DND-41 (cell line): ENCODE results near the gene DENND11.

Experiments
- ATAC-seq: fragments of 200-7000 bp; cut with Tn5 transposase; 3 replicates; pipeline ENCODE4 v1.9.1; 2021; ENCODE audit warnings: low read depth; ENCODE audit not compliant: insufficient read depth
- DNase-seq: peaks from one replicate; pipeline ENCODE4 v3.0.0-alpha.2; 2020
- H2AFZ ChIP-seq: 2 replicates; pipeline ENCODE4 v1.6.0; 2012; ENCODE audit warnings: low read depth, low read length
- H3K27ac ChIP-seq: 2 replicates; pipeline ENCODE4 v1.5.1; 2012; ENCODE audit warnings: low read length, inconsistent platforms
- H3K27me3 ChIP-seq: fragments of 200-600 bp; sonication (generic); 2 replicates; pipeline ENCODE4 v1.6.0; 2012; ENCODE audit warnings: low read length, mild to moderate bottlenecking, inconsistent platforms; ENCODE audit not compliant: insufficient read depth, poor library complexity
- H3K36me3 ChIP-seq: 2 replicates; pipeline ENCODE4 v1.5.1; 2012; ENCODE audit warnings: low read length, inconsistent platforms; ENCODE audit not compliant: insufficient read depth
- H3K4me1 ChIP-seq: 2 replicates; pipeline ENCODE4 v1.5.1; 2012; ENCODE audit warnings: mild to moderate bottlenecking, low read length; ENCODE audit not compliant: insufficient read depth
- H3K4me2 ChIP-seq: 2 replicates; pipeline ENCODE4 v1.6.0; 2012; ENCODE audit warnings: mild to moderate bottlenecking, moderate library complexity, low read length, inconsistent platforms; ENCODE audit not compliant: insufficient read depth
- H3K4me3 ChIP-seq, 2 experiments: fragments of 200-600 bp in 1 of 2; shearing (Covaris generic) in 1 of 2; 2 replicates each; pipeline ENCODE4 v1.5.1; 2012 to 2016; ENCODE audit warnings: inconsistent platforms in 2 of 2, low read length in 2 of 2, mild to moderate bottlenecking in 2 of 2, low read depth in 1 of 2, moderate library complexity in 1 of 2
- H3K79me2 ChIP-seq: 2 replicates; pipeline ENCODE4 v1.6.0; 2012; ENCODE audit warnings: low read length, inconsistent platforms; ENCODE audit not compliant: insufficient read depth
- H3K9ac ChIP-seq: 2 replicates; pipeline ENCODE4 v1.6.0; 2012; ENCODE audit warnings: low read depth, mild to moderate bottlenecking, inconsistent platforms, low read length, moderate library complexity
- H3K9me3 ChIP-seq: 2 replicates; pipeline ENCODE4 v1.5.1; 2012; ENCODE audit warnings: low read length, moderate library complexity, mild to moderate bottlenecking, inconsistent platforms; ENCODE audit not compliant: insufficient read depth, severe bottlenecking
- H4K20me1 ChIP-seq: 2 replicates; pipeline ENCODE4 v1.6.0; 2012; ENCODE audit warnings: low read length; ENCODE audit not compliant: insufficient read depth
- EZH2 ChIP-seq: IDR thresholded peaks from 3 replicates; pipeline ENCODE4 v1.6.1; 2012; ENCODE audit warnings: borderline replicate concordance, low read depth, mild to moderate bottlenecking, moderate library complexity, low read length, inconsistent platforms; ENCODE audit not compliant: severe bottlenecking
- TF ChIP-seq, protein P1 (sequence below): IDR thresholded peaks from 2 replicates; pipeline ENCODE4 v1.5.1; 2012; ENCODE audit warnings: borderline replicate concordance, low read length, moderate library complexity, mild to moderate bottlenecking; ENCODE audit not compliant: poor library complexity, severe bottlenecking; ENCODE audit errors: extremely low read depth

DENND11 gene

DNA sequence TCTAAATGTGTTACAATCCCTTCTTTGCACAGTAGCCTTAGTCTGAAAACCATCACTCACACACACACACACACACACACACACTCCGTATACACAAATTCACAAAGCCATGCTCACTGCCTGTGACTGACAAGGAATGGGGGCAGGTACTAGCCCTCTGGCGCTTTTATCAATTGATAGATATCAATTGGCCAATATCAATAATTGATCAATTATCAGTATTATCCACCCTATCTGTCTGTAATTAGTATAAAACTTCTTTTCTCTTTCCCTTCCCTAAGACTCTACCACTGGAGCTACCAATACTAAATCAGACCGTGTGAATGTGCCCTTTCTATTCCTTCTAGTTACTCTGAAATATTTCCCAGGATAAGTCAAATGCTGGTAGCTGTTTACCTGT lies 2.1 kb downstream of the DENND11 start:
- peaks cover 22% of the 10 kb centered on the region for H3K79me2 ChIP-seq
- no peak overlapping the region; the same call in 1 of the 2 replicates for H3K4me2 ChIP-seq
- H4K20me1 ChIP-seq, result peaks cover 36% of the 10 kb centered on the region
- H2AFZ ChIP-seq, result no peak overlapping the region
- DNase-seq (no peak), ATAC-seq (no peak)
- H3K27ac ChIP-seq, result no peak overlapping the region
- TF ChIP-seq, protein P1, sequence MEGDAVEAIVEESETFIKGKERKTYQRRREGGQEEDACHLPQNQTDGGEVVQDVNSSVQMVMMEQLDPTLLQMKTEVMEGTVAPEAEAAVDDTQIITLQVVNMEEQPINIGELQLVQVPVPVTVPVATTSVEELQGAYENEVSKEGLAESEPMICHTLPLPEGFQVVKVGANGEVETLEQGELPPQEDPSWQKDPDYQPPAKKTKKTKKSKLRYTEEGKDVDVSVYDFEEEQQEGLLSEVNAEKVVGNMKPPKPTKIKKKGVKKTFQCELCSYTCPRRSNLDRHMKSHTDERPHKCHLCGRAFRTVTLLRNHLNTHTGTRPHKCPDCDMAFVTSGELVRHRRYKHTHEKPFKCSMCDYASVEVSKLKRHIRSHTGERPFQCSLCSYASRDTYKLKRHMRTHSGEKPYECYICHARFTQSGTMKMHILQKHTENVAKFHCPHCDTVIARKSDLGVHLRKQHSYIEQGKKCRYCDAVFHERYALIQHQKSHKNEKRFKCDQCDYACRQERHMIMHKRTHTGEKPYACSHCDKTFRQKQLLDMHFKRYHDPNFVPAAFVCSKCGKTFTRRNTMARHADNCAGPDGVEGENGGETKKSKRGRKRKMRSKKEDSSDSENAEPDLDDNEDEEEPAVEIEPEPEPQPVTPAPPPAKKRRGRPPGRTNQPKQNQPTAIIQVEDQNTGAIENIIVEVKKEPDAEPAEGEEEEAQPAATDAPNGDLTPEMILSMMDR, result no peak
- TF ChIP-seq EZH2, result no peak
- peaks cover 23% of the 10 kb centered on the region for H3K4me1 ChIP-seq
- no peaks in the 10 kb centered on the region for H3K36me3 ChIP-seq
- peaks cover 8% of the 10 kb centered on the region for H3K27me3 ChIP-seq
- no peaks in the 10 kb centered on the region for H3K9me3 ChIP-seq
- H3K4me3 ChIP-seq, result no peak overlapping the region
- no peak overlapping the region for H3K9ac ChIP-seq

DNA sequence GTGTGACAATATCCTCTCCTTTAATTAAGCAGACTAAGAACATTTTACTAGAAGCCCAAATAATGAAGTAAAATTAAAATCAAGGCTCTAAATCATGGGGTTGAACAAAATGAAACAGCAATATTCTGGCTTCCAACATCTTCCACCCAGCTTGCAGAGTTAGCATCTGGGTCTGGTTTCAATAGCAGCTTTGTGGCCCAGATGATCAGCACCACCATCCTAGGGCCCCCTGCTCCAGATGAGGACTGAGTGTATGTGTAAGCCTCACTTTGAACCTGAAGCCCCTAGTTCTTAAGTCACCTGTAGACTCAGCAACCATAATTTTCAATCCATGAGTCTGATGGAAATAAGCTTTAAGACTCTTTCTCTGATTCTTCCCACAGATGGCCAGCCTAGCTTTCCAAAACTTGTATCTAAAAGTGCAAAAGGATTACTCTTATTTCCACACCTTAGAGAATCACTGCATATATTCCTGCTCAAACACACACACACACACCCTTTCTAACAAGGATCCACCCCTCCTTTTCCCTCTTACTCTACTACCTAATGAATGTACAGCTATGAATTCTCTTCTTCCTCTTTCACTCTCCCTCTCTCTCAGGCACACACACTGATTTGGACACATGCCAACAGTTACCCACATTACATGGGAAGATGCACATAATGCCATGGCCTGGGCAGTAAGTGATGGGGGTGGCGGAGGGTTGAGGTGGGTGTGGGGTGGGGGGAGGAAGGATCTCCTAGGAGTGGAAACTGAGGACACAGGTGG lies 3.5 kb downstream of the DENND11 start:
- Histone ChIP-seq H3K27me3 (peaks cover 6% of the 10 kb centered on the region), H3K27ac (no peak overlapping the region), H2AFZ (no peak overlapping the region), H3K4me1 (peaks cover 23% of the 10 kb centered on the region), H3K9ac (no peak overlapping the region), H3K9me3 (no peaks in the 10 kb centered on the region), H3K4me3 (no peak overlapping the region), H3K79me2 (peaks cover 27% of the 10 kb centered on the region), H3K4me2 (no peak overlapping the region), H3K36me3 (no peaks in the 10 kb centered on the region), H4K20me1 (peaks cover 42% of the 10 kb centered on the region)
- TF ChIP-seq, protein P1, result no peak
- no peak for TF ChIP-seq EZH2
- DNase-seq (no peak), ATAC-seq (no peak)

DNA sequence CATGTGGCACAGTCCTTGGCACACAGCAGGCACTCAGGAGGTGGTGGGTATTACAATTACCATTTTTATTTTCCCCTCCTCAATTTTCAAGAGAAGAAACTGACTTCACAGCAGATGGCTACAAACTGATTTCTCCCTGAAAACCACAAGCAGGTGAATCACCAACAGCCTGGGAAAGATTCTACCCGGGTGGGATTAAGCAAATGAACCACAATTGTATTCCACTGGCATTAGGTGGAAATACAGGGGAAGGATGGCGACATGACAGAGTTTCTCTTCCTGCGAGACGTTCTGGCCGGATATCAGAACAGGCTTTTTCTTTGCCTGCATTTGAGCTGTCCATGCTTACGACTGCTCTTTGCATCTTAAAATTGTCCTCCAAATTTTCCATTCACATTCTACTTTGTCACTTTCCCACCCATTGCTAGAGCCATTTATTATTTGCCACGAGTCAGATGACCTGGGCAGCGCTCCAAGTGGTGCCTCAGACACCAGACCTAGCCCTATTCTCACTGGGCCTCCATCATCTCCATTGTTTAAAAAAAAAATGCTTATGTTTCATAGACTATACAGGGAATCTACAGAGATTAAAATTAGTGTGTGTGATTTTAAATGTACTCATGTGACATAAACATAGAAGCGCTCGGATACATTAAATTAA lies 4.6 kb downstream of the DENND11 start:
- no peaks in the 10 kb centered on the region for H3K36me3 ChIP-seq
- no peak overlapping the region for H3K4me2 ChIP-seq
- H3K9me3 ChIP-seq, result no peaks in the 10 kb centered on the region
- H3K27me3 ChIP-seq, result no peaks in the 10 kb centered on the region
- H4K20me1 ChIP-seq, result peaks cover 45% of the 10 kb centered on the region
- H3K4me1 ChIP-seq, result peaks cover 20% of the 10 kb centered on the region
- ATAC-seq, result no peak
- H3K9ac ChIP-seq, result no peak overlapping the region
- TF ChIP-seq EZH2, result no peak
- TF ChIP-seq, protein P1, result no peak
- DNase-seq, result no peak
- H3K27ac ChIP-seq, result no peak overlapping the region
- H3K4me3 ChIP-seq, result no peak overlapping the region
- peaks cover 29% of the 10 kb centered on the region for H3K79me2 ChIP-seq
- H2AFZ ChIP-seq, result no peak overlapping the region
